CD14-positive monocyte (primary cell): ENCODE data around the gene DISP2. TPM values are rescaled to one million over a fixed set of nuclear protein-coding genes. Genes with fewer than 3 reads are reported as not detected.

ENCODE experiments used
- DNase-seq, 3 donors: peaks; one replicate each; pipeline ENCODE4 v3.0.0-alpha.2; 2011 to 2022
- H2AFZ ChIP-seq: 2 replicates; pipeline ENCODE4 v1.6.0; 2012; ENCODE audit warnings: mild to moderate bottlenecking, low read depth, low read length, inconsistent platforms; ENCODE audit not compliant: insufficient read depth, poor library complexity, severe bottlenecking
- H3K27ac ChIP-seq, 2 donors: 1 replicate in 1 of 2; 2 replicates in 1 of 2; pipeline ENCODE4 v1.5.1; 2012 to 2013; ENCODE audit warnings: low read length in 2 of 2, control low read depth in 1 of 2, inconsistent platforms in 1 of 2, low read depth in 1 of 2, mild to moderate bottlenecking in 1 of 2
- H3K27me3 ChIP-seq, 2 donors: one replicate each; pipeline versions ENCODE4 v1.6.0 to v1.6.1; 2011 to 2013; ENCODE audit warnings: low read length in 2 of 2; ENCODE audit not compliant: control insufficient read depth in 2 of 2, insufficient read depth in 2 of 2
- H3K36me3 ChIP-seq, 2 donors: replicated peaks in 1 of 2; 1 replicate in 1 of 2; 2 replicates in 1 of 2; pipeline versions ENCODE4 v1.5.1 to v1.6.1; 2012 to 2013; ENCODE audit warnings: low read length in 2 of 2, control low read depth in 1 of 2, inconsistent platforms in 1 of 2, mild to moderate bottlenecking in 1 of 2; ENCODE audit not compliant: insufficient read depth in 2 of 2, control insufficient read depth in 1 of 2
- H3K4me1 ChIP-seq, 2 donors: 1 replicate in 1 of 2; 2 replicates in 1 of 2; pipeline versions ENCODE4 v1.5.1 to v1.6.1; 2012 to 2013; ENCODE audit warnings: low read length in 2 of 2, control low read depth in 1 of 2, inconsistent platforms in 1 of 2, mild to moderate bottlenecking in 1 of 2, moderate library complexity in 1 of 2; ENCODE audit not compliant: insufficient read depth in 2 of 2, control insufficient read depth in 1 of 2
- H3K4me2 ChIP-seq: replicated peaks from 2 replicates; pipeline ENCODE3; 2012; ENCODE audit warnings: low read length, moderate library complexity, mild to moderate bottlenecking; ENCODE audit not compliant: poor library complexity, severe bottlenecking; ENCODE audit errors: extremely low read depth
- H3K4me3 ChIP-seq, 3 experiments: fragments of 200-600 bp in 1 of 3; sonication (generic) in 1 of 3; replicated peaks in 1 of 3; 1 replicate in 2 of 3; 2 replicates in 1 of 3; pipeline ENCODE4 v1.5.1; 2011 to 2013; ENCODE audit warnings: low read length in 3 of 3, mild to moderate bottlenecking in 3 of 3, control low read depth in 2 of 3, low read depth in 2 of 3, inconsistent platforms in 1 of 3, moderate library complexity in 1 of 3
- H3K79me2 ChIP-seq: 2 replicates; pipeline ENCODE4 v1.6.0; 2012; ENCODE audit warnings: mild to moderate bottlenecking, control low read depth, inconsistent platforms, low read length, moderate library complexity; ENCODE audit not compliant: insufficient read depth
- H3K9ac ChIP-seq: 2 replicates; pipeline ENCODE4 v1.6.0; 2017; ENCODE audit warnings: low read length, mild to moderate bottlenecking; ENCODE audit not compliant: insufficient read depth, poor library complexity, severe bottlenecking
- H3K9me3 ChIP-seq, 2 donors: replicated peaks in 1 of 2; 1 replicate in 1 of 2; 2 replicates in 1 of 2; pipeline versions ENCODE4 v1.5.1 to v1.6.1; 2012 to 2013; ENCODE audit warnings: low read length in 2 of 2, control low read depth in 1 of 2; ENCODE audit not compliant: control insufficient read depth in 1 of 2, insufficient read depth in 1 of 2
- H4K20me1 ChIP-seq: 2 replicates; pipeline ENCODE4 v1.6.0; 2012; ENCODE audit warnings: mild to moderate bottlenecking, low read length, control low read depth, moderate library complexity; ENCODE audit not compliant: insufficient read depth
- H3K27ac Mint-ChIP-seq, 7 donors: one replicate each; pipeline ENCODE4 v1.8.0; 2020; ENCODE audit warnings: mild to moderate bottlenecking in 7 of 7, mixed read lengths in 7 of 7, moderate library complexity in 6 of 7, inconsistent platforms in 2 of 7
- H3K27me3 Mint-ChIP-seq, 3 donors: one replicate each; pipeline ENCODE4 v1.8.0; 2021 to 2022; ENCODE audit warnings: low read depth in 3 of 3, mild to moderate bottlenecking in 3 of 3, mixed read lengths in 3 of 3, moderate library complexity in 3 of 3, inconsistent platforms in 1 of 3
- H3K36me3 Mint-ChIP-seq, 2 donors: one replicate each; pipeline ENCODE4 v1.8.0; 2020; ENCODE audit warnings: mixed read lengths in 2 of 2, inconsistent platforms in 1 of 2, mild to moderate bottlenecking in 1 of 2
- H3K4me1 Mint-ChIP-seq: one replicate; pipeline ENCODE4 v1.8.0; 2020; ENCODE audit warnings: mild to moderate bottlenecking, mixed read lengths
- H3K4me3 Mint-ChIP-seq, 2 donors: one replicate each; pipeline ENCODE4 v1.8.0; 2020; ENCODE audit warnings: mild to moderate bottlenecking in 2 of 2, mixed read lengths in 2 of 2, moderate library complexity in 1 of 2
- H3K9me3 Mint-ChIP-seq, 7 donors: one replicate each; pipeline ENCODE4 v1.8.0; 2020 to 2022; ENCODE audit warnings: mixed read lengths in 7 of 7, mild to moderate bottlenecking in 6 of 7, moderate library complexity in 6 of 7, inconsistent platforms in 2 of 7
- CTCF ChIP-seq: fragments of 200-600 bp; IDR thresholded peaks from one replicate; pipeline ENCODE4 v1.8.0; 2022; ENCODE audit warnings: antibody characterized with exemption, mild to moderate bottlenecking
- WGBS: methylation state at CpG from one replicate; pipeline ENCODE4 v1.1.5; 2013; ENCODE audit warnings: missing lambda C conversion rate; ENCODE audit not compliant: insufficient coverage; 5-methylcytosine and 5-hydroxymethylcytosine counted together
- intact Hi-C, 2 donors: fragments of 100-400 bp; cut with micrococcal nuclease; formaldehyde crosslinking; loops; one replicate each; pipeline versions ENCODE4 v1.15.0 to v1.15.1; 2023
- polyA plus RNA-seq, 3 donors: library from polyadenylated mRNA; depleted of rRNA in 1 of 3; unstranded in 2 of 3; stranded (reverse) in 1 of 3; fragments of 300-500 nt in 2 of 3; fragments of >200 nt in 1 of 3; fragmentation: Illumina TruSeq in 2 of 3; gene quantifications; 1 replicate in 2 of 3; 2 replicates in 1 of 3; pipeline ENCODE4 v1.2.3, GENCODE V29; 2012 to 2021

Gene DISP2
- polyA plus RNA-seq, 3 donors: 0.01 TPM; not detected in 1

DNA sequence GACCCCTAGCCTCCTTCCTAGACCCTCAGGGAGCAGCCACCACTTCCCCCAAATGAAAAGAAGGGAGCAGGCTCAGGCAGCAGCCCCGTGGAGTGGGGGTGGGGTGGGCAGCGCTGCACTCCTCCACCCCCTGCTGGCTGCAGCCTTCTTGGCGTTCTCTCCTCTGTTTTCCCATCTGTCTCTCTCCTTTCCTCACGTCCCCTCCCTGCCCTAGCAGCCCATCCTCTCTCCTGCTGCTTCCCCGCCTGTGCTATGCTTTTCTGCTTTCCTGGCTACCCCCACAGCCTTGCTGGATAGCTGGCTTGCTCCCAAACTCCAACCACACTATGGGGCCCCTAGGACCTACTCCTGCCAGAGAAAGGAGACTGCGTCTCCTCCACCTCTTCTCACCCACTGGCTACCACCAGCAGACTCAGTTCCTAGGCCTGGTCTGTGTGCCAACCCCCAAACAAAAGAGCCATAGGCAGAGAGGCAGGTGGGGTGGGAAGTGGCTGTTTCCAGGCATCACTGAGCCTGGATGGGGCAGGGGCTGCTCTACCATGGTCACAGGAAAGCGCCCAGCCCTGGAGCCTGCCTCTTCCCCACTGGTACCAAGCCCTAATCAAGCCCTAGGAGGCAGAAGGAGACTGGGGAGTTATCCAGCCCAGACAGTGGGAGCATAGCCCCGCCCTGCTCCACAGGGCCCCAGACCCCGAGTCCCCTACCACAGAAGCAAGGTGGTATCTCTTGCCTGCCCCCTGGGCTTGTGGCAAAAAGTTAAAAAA, 3.4 kb upstream of the DISP2 start:
- intact Hi-C loops: no loop called here
- TF ChIP-seq CTCF: no peak
- Mint-ChIP-seq H3K4me3 (no peak overlapping the region), H3K36me3 (peaks cover 0 to 2% of the 10 kb centered on the region in 2 donors), H3K4me1 (peaks cover 15% of the 10 kb centered on the region), H3K9me3 (no peaks in the 10 kb centered on the region), H3K27me3 (peaks cover 8 to 19% (median 16%) of the 10 kb centered on the region in 3 donors), H3K27ac (no peak overlapping the region)
- H3K4me1 ChIP-seq: peaks cover 14 to 19% of the 10 kb centered on the region in 2 donors
- no peak overlapping the region for H3K27ac ChIP-seq
- no peaks in the 10 kb centered on the region for H3K79me2 ChIP-seq
- no peaks in the 10 kb centered on the region for H3K9me3 ChIP-seq
- H3K9ac ChIP-seq: no peak overlapping the region
- H2AFZ ChIP-seq: no peak overlapping the region
- no peak for DNase-seq
- H3K27me3 ChIP-seq: peaks cover 0 to 10% of the 10 kb centered on the region in 2 donors
- H4K20me1 ChIP-seq: peaks cover 11% of the 10 kb centered on the region
- H3K4me3 ChIP-seq: no peak overlapping the region
- H3K4me2 ChIP-seq: no peak overlapping the region
- no peaks in the 10 kb centered on the region for H3K36me3 ChIP-seq
- 54% methylated on average over 5 of the region's 9 CpGs for WGBS

DNA sequence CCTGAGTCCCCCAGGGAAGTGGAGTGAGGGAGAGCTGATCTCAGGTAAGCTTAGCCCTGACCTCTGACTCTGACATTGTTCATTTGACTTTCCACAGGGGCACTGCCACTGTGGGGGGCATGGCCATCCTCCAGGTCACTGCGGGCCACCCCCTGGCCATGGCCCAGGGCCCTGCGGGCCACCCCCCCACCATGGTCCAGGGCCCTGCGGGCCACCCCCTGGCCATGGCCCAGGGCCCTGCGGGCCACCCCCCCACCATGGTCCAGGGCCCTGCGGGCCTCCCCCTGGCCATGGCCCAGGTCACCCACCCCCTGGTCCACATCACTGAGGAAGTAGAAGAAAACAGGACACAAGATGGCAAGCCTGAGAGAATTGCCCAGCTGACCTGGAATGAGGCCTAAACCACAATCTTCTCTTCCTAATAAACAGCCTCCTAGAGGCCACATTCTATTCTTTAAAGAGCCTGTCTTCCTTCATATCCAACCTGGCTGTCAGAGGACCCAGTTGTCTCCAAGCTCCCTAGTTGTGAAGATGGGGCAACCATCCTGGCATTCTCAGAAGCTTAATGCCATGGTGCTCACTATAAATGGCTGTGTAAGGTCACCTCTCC, 1.9 kb upstream of the DISP2 start:
- Mint-ChIP-seq H3K4me3 (no peak overlapping the region), H3K4me1 (peaks cover 15% of the 10 kb centered on the region), H3K9me3 (no peaks in the 10 kb centered on the region), H3K27me3 (peaks cover 7 to 19% (median 16%) of the 10 kb centered on the region in 3 donors), H3K36me3 (peaks cover 8 to 9% of the 10 kb centered on the region in 2 donors), H3K27ac (no peak overlapping the region)
- Histone ChIP-seq H3K4me3 (no peak overlapping the region), H3K4me1 (peaks cover 14 to 19% of the 10 kb centered on the region in 2 donors), H3K4me2 (no peak overlapping the region), H3K27ac (no peak overlapping the region), H4K20me1 (peaks cover 11% of the 10 kb centered on the region), H3K9me3 (no peaks in the 10 kb centered on the region), H3K9ac (no peak overlapping the region), H3K27me3 (peaks cover 0 to 10% of the 10 kb centered on the region in 2 donors), H2AFZ (no peak overlapping the region), H3K79me2 (no peaks in the 10 kb centered on the region), H3K36me3 (no peaks in the 10 kb centered on the region)
- TF ChIP-seq CTCF: no peak
- DNase-seq: no peak
- WGBS: 100% methylated on average over 1 of the region's 5 CpGs
- intact Hi-C loops: no loop called here
